Adrenal gland (tissue), 5 donors: ENCODE data around the gene SPIRE1.

ENCODE experiments used
- CTCF ChIP-seq, 6 experiments: fragments of 450-650 bp in 4 of 6; fragments of 200-600 bp in 2 of 6; sonication (generic) in 1 of 6; IDR thresholded peaks; 1 replicate in 5 of 6; 2 replicates in 1 of 6; pipeline versions ENCODE4 v1.5.1 to v1.8.0; 2016 to 2021; ENCODE audit warnings: antibody characterized with exemption in 6 of 6, mild to moderate bottlenecking in 2 of 6, moderate library complexity in 1 of 6
- POLR2A ChIP-seq, 2 donors: fragments of 450-650 bp; IDR thresholded peaks; one replicate each; pipeline ENCODE4 v1.6.1; 2017; ENCODE audit warnings: antibody characterized with exemption in 2 of 2, mild to moderate bottlenecking in 2 of 2, moderate library complexity in 1 of 2
- donor health status: DM: no; HTN: no; CAD: no.

GRCh38 chr18:12464731-12465130 lies 193.2 kb downstream of the SPIRE1 start:
- TF ChIP-seq POLR2A (IDR thresholded peaks at IDR 0.05) (no peak), CTCF (IDR thresholded peaks at IDR 0.05) (no peak)
